Retinal pigment epithelial cell (primary cell): ENCODE measurements around the gene PRKAA2.

Experiments
- DNase-seq: peaks from one replicate; pipeline ENCODE4 v3.0.0-alpha.2; 2010; ENCODE audit warnings: low read depth
- H3K4me3 ChIP-seq: 2 replicates; pipeline ENCODE4 v1.5.1; 2011; ENCODE audit warnings: mild to moderate bottlenecking, low read length, control low read depth, moderate library complexity
- CTCF ChIP-seq: conservative IDR thresholded peaks from 2 replicates; pipeline ENCODE4 v1.5.1; 2011; ENCODE audit warnings: low read depth, low read length, control low read depth, inconsistent platforms

PRKAA2 gene

GRCh38 chr1:56644064-56644918, 823 bp upstream of the PRKAA2 start:
- H3K4me3 ChIP-seq: peak overlapping the region; percentile 70
- TF ChIP-seq CTCF: no peak
- no peak for DNase-seq

GRCh38 chr1:56645677-56646305, 677 bp downstream of the PRKAA2 start:
- peak overlapping the region; percentile 80 for H3K4me3 ChIP-seq
- DNase-seq: no peak
- TF ChIP-seq CTCF: no peak

- H3K4me3 ChIP-seq: peak overlapping the region; percentile 80
- no peak for TF ChIP-seq CTCF
- DNase-seq: no peak
Observed at GRCh38 chr1:56646611-56647010, 1.5 kb downstream of the PRKAA2 start.

GRCh38 chr1:56647106-56647505, 2.0 kb downstream of the PRKAA2 start:
- H3K4me3 ChIP-seq: no peak overlapping the region
- no peak for TF ChIP-seq CTCF
- no peak for DNase-seq

- DNase-seq: no peak
- TF ChIP-seq CTCF: no peak
- H3K4me3 ChIP-seq: no peak overlapping the region
Observed at GRCh38 chr1:56648546-56648945, 3.4 kb downstream of the PRKAA2 start.

- no peak for TF ChIP-seq CTCF
- DNase-seq: no peak
- no peak overlapping the region for H3K4me3 ChIP-seq
Observed at GRCh38 chr1:56654126-56654923, 9.2 kb downstream of the PRKAA2 start.
